ENCODE measurements around the gene C18orf63.

C18orf63 gene

GRCh38 chr18:74275736-74276135 lies 39.9 kb upstream of the C18orf63 start:
- no peak for TF ChIP-seq CTCF (IDR thresholded peaks at IDR 0.05)
- H3K27ac ChIP-seq = no peak overlapping the region

- TF ChIP-seq ZFX (IDR thresholded peaks at IDR 0.05; ENCODE audit: borderline replicate concordance) (no peak), CTCF (IDR thresholded peaks at IDR 0.05) (no peak)
- H3K27ac ChIP-seq = peak overlapping the region; percentile 45
These were observed 39.0 kb upstream of the C18orf63 start for GRCh38 chr18:74276609-74277008.

- peak overlapping the region; percentile 45 for H3K27ac ChIP-seq
- TF ChIP-seq CTCF (IDR thresholded peaks at IDR 0.05) (no peak), ZFX (IDR thresholded peaks at IDR 0.05; ENCODE audit: borderline replicate concordance) (no peak)
These were observed 38.3 kb upstream of the C18orf63 start for GRCh38 chr18:74277296-74277695.

- peak overlapping the region; percentile 45 for H3K27ac ChIP-seq
- TF ChIP-seq ZFX (IDR thresholded peaks at IDR 0.05; ENCODE audit: borderline replicate concordance) = no peak
- no peak for TF ChIP-seq CTCF (IDR thresholded peaks at IDR 0.05)
These were observed 37.6 kb upstream of the C18orf63 start for GRCh38 chr18:74278058-74278457.

- TF ChIP-seq CTCF (IDR thresholded peaks at IDR 0.05) = no peak
- TF ChIP-seq ZFX (IDR thresholded peaks at IDR 0.05; ENCODE audit: borderline replicate concordance) = no peak
- peak overlapping the region; percentile 45; the same call in 1 of the 2 replicates for H3K27ac ChIP-seq
These were observed 36.7 kb upstream of the C18orf63 start for GRCh38 chr18:74278983-74279382.

- TF ChIP-seq ZFX (IDR thresholded peaks at IDR 0.05; ENCODE audit: borderline replicate concordance) (no peak), CTCF (IDR thresholded peaks at IDR 0.05) (no peak)
- no peak overlapping the region for H3K27ac ChIP-seq
These were observed 34.3 kb upstream of the C18orf63 start for GRCh38 chr18:74281011-74281979.
